Activated effector memory CD4-positive, alpha-beta T cell treated with anti-CD3 and anti-CD28 coated beads, Interleukin-2, amount 50 U/mL, for 16 hours (primary cell): ENCODE data around the gene ADCY10.
"Not testable (repeated sequence)": the region's sequence is repeated elsewhere in the genome, so short reads cannot be mapped to it uniquely, and the experiment has no call there.

ENCODE experiments used
- DNase-seq: peaks from one replicate; pipeline ENCODE4 v3.0.0-alpha.2; 2020

The ADCY10 gene

GRCh38 chr1:167913895-167914496 is at the start of gene ADCY10:
TSS of gene ADCY10 (minus strand) at chr1:167914134. CDS start at chr1:167905140, 8,994 bp downstream.
- DNase-seq = no peak

GRCh38 chr1:167957710-167958109 is 43.8 kb upstream of the ADCY10 start:
- no peak for DNase-seq

- no peak for DNase-seq
Observed at GRCh38 chr1:167955915-167956314, 42.0 kb upstream of the ADCY10 start.

GRCh38 chr1:167950569-167950968 is 36.6 kb upstream of the ADCY10 start:
- DNase-seq = no peak

GRCh38 chr1:167949785-167950184 is 35.9 kb upstream of the ADCY10 start:
- no peak for DNase-seq

GRCh38 chr1:167947733-167948132 is 33.8 kb upstream of the ADCY10 start:
- no peak for DNase-seq

- DNase-seq = no peak
Observed at GRCh38 chr1:167943541-167943940, 29.6 kb upstream of the ADCY10 start.

GRCh38 chr1:167940264-167940663 is 26.3 kb upstream of the ADCY10 start:
- DNase-seq = no peak

- DNase-seq = no peak
Observed at GRCh38 chr1:167938080-167938636, 24.2 kb upstream of the ADCY10 start.

- no peak for DNase-seq
Observed at GRCh38 chr1:167937709-167938010, 23.7 kb upstream of the ADCY10 start.

- peak; percentile 86 for DNase-seq
Observed at GRCh38 chr1:167936930-167937708, 23.2 kb upstream of the ADCY10 start, which contains the start of gene MPC2. TSS of gene MPC2 (minus strand) at chr1:167937072. CDS start at chr1:167935841, 1,231 bp downstream.

GRCh38 chr1:167936068-167936929 is 22.4 kb upstream of the ADCY10 start, which contains the start of gene DCAF6:
TSS of gene DCAF6 (plus strand) at chr1:167936683. CDS start at chr1:167936912, 229 bp downstream.
- DNase-seq = peak; percentile 99

GRCh38 chr1:167935216-167936067 is 21.5 kb upstream of the ADCY10 start:
- DNase-seq = peak; percentile 70

- no peak for DNase-seq
Observed at GRCh38 chr1:167934426-167935215, 20.7 kb upstream of the ADCY10 start.

GRCh38 chr1:167933788-167934187 is 19.9 kb upstream of the ADCY10 start:
- no peak for DNase-seq

GRCh38 chr1:167929725-167930124 is 15.8 kb upstream of the ADCY10 start:
- no peak for DNase-seq

- DNase-seq = not testable (repeated sequence)
Observed at GRCh38 chr1:167928919-167929318, 15.0 kb upstream of the ADCY10 start.

GRCh38 chr1:167928457-167928852 is 14.5 kb upstream of the ADCY10 start:
- no peak for DNase-seq

GRCh38 chr1:167927046-167927754 is 13.3 kb upstream of the ADCY10 start:
- no peak for DNase-seq

GRCh38 chr1:167926486-167926997 is 12.6 kb upstream of the ADCY10 start:
- DNase-seq = no peak
